PC-3 (cell line): ENCODE measurements around the gene TMEM164. TPM values are rescaled to one million over a fixed set of nuclear protein-coding genes. Genes with fewer than 3 reads are reported as not detected.

Experiments used
- ATAC-seq: fragments of 200-7000 bp; cut with Tn5 transposase; 2 replicates; pipeline ENCODE4 v1.9.1; 2020; ENCODE audit warnings: mild to moderate bottlenecking, moderate library complexity
- BruUV-seq: library from RNA; stranded (reverse); fragments of 400-500 nt; replicated peaks from 2 replicates; lab custom pipeline; 2021; lab: Mats Ljungman, UMichigan
- CTCF ChIA-PET: fragments of 300-600 bp; sonication (Branson Sonifier 250); formaldehyde crosslinking; loops from one replicate; lab custom pipeline; 2022; ENCODE audit warnings: antibody characterized with exemption; lab: Charles Lee
- POLR2A ChIA-PET: fragments of 300-600 bp; sonication (Branson Sonifier 250); formaldehyde crosslinking; loops from one replicate; lab custom pipeline; 2022; ENCODE audit warnings: antibody characterized with exemption; ENCODE audit not compliant: unreplicated experiment; lab: Charles Lee
- DNase-seq: peaks from one replicate; pipeline ENCODE4 v3.0.0-alpha.2; 2015
- H2AFZ ChIP-seq: fragments of 300-600 bp; sonication (generic); 2 replicates; pipeline ENCODE4 v1.6.0; 2016; ENCODE audit warnings: antibody characterized with exemption, low read length
- H3F3A ChIP-seq: fragments of 300-600 bp; sonication (generic); one replicate; pipeline ENCODE4 v1.6.0; 2017; ENCODE audit warnings: antibody characterized with exemption, low read length, control low read depth, mild to moderate bottlenecking; ENCODE audit not compliant: unreplicated experiment
- H3K27ac ChIP-seq: fragments of 300-600 bp; sonication (generic); 2 replicates; pipeline ENCODE4 v1.5.1; 2016; ENCODE audit warnings: mild to moderate bottlenecking, low read length
- H3K27me3 ChIP-seq: fragments of 300-600 bp; sonication (generic); 2 replicates; pipeline ENCODE4 v1.6.1; 2016; ENCODE audit warnings: low read length, mixed read lengths
- H3K36me3 ChIP-seq: fragments of 300-600 bp; sonication (generic); 2 replicates; pipeline ENCODE4 v1.6.1; 2016; ENCODE audit warnings: low read depth, mixed run types, low read length, mixed read lengths
- H3K4me1 ChIP-seq: fragments of 300-600 bp; sonication (generic); 2 replicates; pipeline ENCODE4 v1.5.1; 2016; ENCODE audit warnings: low read length; ENCODE audit not compliant: insufficient read depth
- H3K4me2 ChIP-seq: fragments of 300-600 bp; sonication (generic); 2 replicates; pipeline ENCODE4 v1.6.0; 2016; ENCODE audit warnings: low read length
- H3K4me3 ChIP-seq: fragments of 300-600 bp; sonication (generic); 2 replicates; pipeline ENCODE4 v1.5.1; 2016; ENCODE audit warnings: mild to moderate bottlenecking, low read length, mixed read lengths
- H3K79me2 ChIP-seq: fragments of 300-600 bp; sonication (generic); 2 replicates; pipeline ENCODE4 v1.6.1; 2017; ENCODE audit warnings: low read length, mixed read lengths
- H3K9ac ChIP-seq: fragments of 300-600 bp; sonication (generic); 2 replicates; pipeline ENCODE4 v1.6.0; 2016; ENCODE audit warnings: mild to moderate bottlenecking, low read length
- H3K9me2 ChIP-seq: fragments of 300-600 bp; sonication (generic); replicated peaks from 2 replicates; pipeline ENCODE4 v1.6.1; 2016; ENCODE audit warnings: mixed run types, low read length, mixed read lengths
- H3K9me3 ChIP-seq: fragments of 300-600 bp; sonication (generic); 2 replicates; pipeline ENCODE4 v1.6.1; 2016; ENCODE audit warnings: low read length, mixed read lengths
- H4K20me1 ChIP-seq: fragments of 300-600 bp; sonication (generic); 2 replicates; pipeline ENCODE4 v1.6.1; 2016; ENCODE audit warnings: low read length, mixed read lengths
- CTCF ChIP-seq: fragments of 300-600 bp; sonication (generic); conservative IDR thresholded peaks from 2 replicates; pipeline ENCODE4 v1.5.1; 2017; ENCODE audit warnings: antibody characterized with exemption, low read depth, mild to moderate bottlenecking, low read length
- EZH2 ChIP-seq: fragments of 300-600 bp; sonication (generic); IDR thresholded peaks from one replicate; pipeline ENCODE4 v1.6.1; 2017; ENCODE audit warnings: antibody characterized with exemption, mild to moderate bottlenecking, low read length; ENCODE audit not compliant: unreplicated experiment
- EZH2phosphoT487 ChIP-seq: fragments of 300-600 bp; sonication (generic); IDR thresholded peaks from 2 replicates; pipeline ENCODE4 v1.6.1; 2018; ENCODE audit warnings: mild to moderate bottlenecking, antibody characterized with exemption, low read length, borderline replicate concordance
- intact Hi-C: fragments of 100-400 bp; cut with micrococcal nuclease; formaldehyde crosslinking; loops from 2 replicates; pipeline ENCODE4 v1.9.0; 2023
- total RNA-seq: library from RNA; depleted of rRNA; stranded (reverse); fragments of >200 nt; gene quantifications from 2 replicates; pipeline ENCODE4 v1.2.3, GENCODE V29; 2014

Gene TMEM164
- total RNA-seq, 1 experiment from 2014 or later: 26.6 TPM

GRCh38 chrX:110046001-110046400 is 43.1 kb downstream of the TMEM164 start:
- no peaks in the 10 kb centered on the region for H3K9me3 ChIP-seq
- no peak overlapping the region for H3K27ac ChIP-seq
- no peaks in the 10 kb centered on the region for H3K79me2 ChIP-seq
- H3K4me1 ChIP-seq: peaks cover 4% of the 10 kb centered on the region; the same call in 1 of the 2 replicates
- peak; percentile 7 for DNase-seq
- no peaks in the 10 kb centered on the region for H3K27me3 ChIP-seq
- no peaks in the 10 kb centered on the region for H4K20me1 ChIP-seq
- intact Hi-C loops: no loop called here
- H2AFZ ChIP-seq: no peak overlapping the region
- ChIA-PET CTCF (interaction anchor here (0.7 kb wide), 1 partner anchor 79 kb away, joined by 3 read pairs; no protein-coding TSS in a partner anchor), POLR2A (no interaction called here)
- TF ChIP-seq CTCF: peak; percentile 40; the same call in 1 of the 2 replicates
- TF ChIP-seq EZH2phosphoT487: no peak
- no peak for TF ChIP-seq EZH2
- ATAC-seq: no peak
- H3K36me3 ChIP-seq: no peaks in the 10 kb centered on the region
- no peaks in the 10 kb centered on the region for H3K9me2 ChIP-seq
- H3F3A ChIP-seq: no peaks in the 10 kb centered on the region
- H3K9ac ChIP-seq: no peak overlapping the region
- H3K4me3 ChIP-seq: no peak overlapping the region
- no TSS peak for BruUV-seq
- no peak overlapping the region for H3K4me2 ChIP-seq

GRCh38 chrX:110046971-110047370 is 44.1 kb downstream of the TMEM164 start:
- BruUV-seq: no TSS peak
- H3K27me3 ChIP-seq: no peaks in the 10 kb centered on the region
- H3F3A ChIP-seq: no peaks in the 10 kb centered on the region
- H3K4me1 ChIP-seq: peaks cover 4% of the 10 kb centered on the region; the same call in 1 of the 2 replicates
- H3K79me2 ChIP-seq: no peaks in the 10 kb centered on the region
- TF ChIP-seq CTCF: no peak
- no peak for TF ChIP-seq EZH2
- TF ChIP-seq EZH2phosphoT487: no peak
- H3K4me2 ChIP-seq: no peak overlapping the region
- DNase-seq (no peak), ATAC-seq (no peak)
- no peak overlapping the region for H3K4me3 ChIP-seq
- H4K20me1 ChIP-seq: no peaks in the 10 kb centered on the region
- H3K36me3 ChIP-seq: no peaks in the 10 kb centered on the region
- intact Hi-C loops: no loop called here
- H3K9ac ChIP-seq: no peak overlapping the region
- ChIA-PET POLR2A (no interaction called here), CTCF (no interaction called here)
- H3K9me3 ChIP-seq: no peaks in the 10 kb centered on the region
- H2AFZ ChIP-seq: no peak overlapping the region
- H3K27ac ChIP-seq: no peak overlapping the region
- no peaks in the 10 kb centered on the region for H3K9me2 ChIP-seq

GRCh38 chrX:110049096-110049495 is 46.2 kb downstream of the TMEM164 start:
- intact Hi-C loops: no loop called here
- H3K36me3 ChIP-seq: no peaks in the 10 kb centered on the region
- no peaks in the 10 kb centered on the region for H3K4me1 ChIP-seq
- BruUV-seq: no TSS peak
- no peak overlapping the region for H3K4me2 ChIP-seq
- H3K9me2 ChIP-seq: no peaks in the 10 kb centered on the region
- no peak overlapping the region for H3K27ac ChIP-seq
- no peak overlapping the region for H3K4me3 ChIP-seq
- no peaks in the 10 kb centered on the region for H3K27me3 ChIP-seq
- ATAC-seq (no peak), DNase-seq (no peak)
- no peak overlapping the region for H2AFZ ChIP-seq
- no peaks in the 10 kb centered on the region for H3K79me2 ChIP-seq
- TF ChIP-seq EZH2phosphoT487 (no peak), CTCF (no peak)
- no peaks in the 10 kb centered on the region for H3F3A ChIP-seq
- no peaks in the 10 kb centered on the region for H4K20me1 ChIP-seq
- ChIA-PET POLR2A (no interaction called here), CTCF (no interaction called here)
- no peaks in the 10 kb centered on the region for H3K9me3 ChIP-seq
- no peak overlapping the region for H3K9ac ChIP-seq
